Fibroblast of mammary gland (primary cell): ENCODE measurements around the gene EXOC3L2.

Experiments
- DNase-seq: peaks from one replicate; pipeline ENCODE4 v3.0.0-alpha.2; 2010; ENCODE audit warnings: low read depth
- H3K4me3 ChIP-seq: 2 replicates; pipeline ENCODE4 v1.5.1; 2011; ENCODE audit warnings: low read depth, mild to moderate bottlenecking, low read length, moderate library complexity; ENCODE audit not compliant: control insufficient read depth
- TF ChIP-seq, protein P1 (sequence below): conservative IDR thresholded peaks from 2 replicates; pipeline ENCODE4 v1.5.1; 2011; ENCODE audit warnings: low read depth, low read length, inconsistent platforms; ENCODE audit not compliant: control insufficient read depth, insufficient read depth

EXOC3L2 gene

GRCh38 chr19:45205810-45206209 is 39.4 kb downstream of the EXOC3L2 start:
- TF ChIP-seq, protein P1, sequence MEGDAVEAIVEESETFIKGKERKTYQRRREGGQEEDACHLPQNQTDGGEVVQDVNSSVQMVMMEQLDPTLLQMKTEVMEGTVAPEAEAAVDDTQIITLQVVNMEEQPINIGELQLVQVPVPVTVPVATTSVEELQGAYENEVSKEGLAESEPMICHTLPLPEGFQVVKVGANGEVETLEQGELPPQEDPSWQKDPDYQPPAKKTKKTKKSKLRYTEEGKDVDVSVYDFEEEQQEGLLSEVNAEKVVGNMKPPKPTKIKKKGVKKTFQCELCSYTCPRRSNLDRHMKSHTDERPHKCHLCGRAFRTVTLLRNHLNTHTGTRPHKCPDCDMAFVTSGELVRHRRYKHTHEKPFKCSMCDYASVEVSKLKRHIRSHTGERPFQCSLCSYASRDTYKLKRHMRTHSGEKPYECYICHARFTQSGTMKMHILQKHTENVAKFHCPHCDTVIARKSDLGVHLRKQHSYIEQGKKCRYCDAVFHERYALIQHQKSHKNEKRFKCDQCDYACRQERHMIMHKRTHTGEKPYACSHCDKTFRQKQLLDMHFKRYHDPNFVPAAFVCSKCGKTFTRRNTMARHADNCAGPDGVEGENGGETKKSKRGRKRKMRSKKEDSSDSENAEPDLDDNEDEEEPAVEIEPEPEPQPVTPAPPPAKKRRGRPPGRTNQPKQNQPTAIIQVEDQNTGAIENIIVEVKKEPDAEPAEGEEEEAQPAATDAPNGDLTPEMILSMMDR = no peak
- H3K4me3 ChIP-seq = no peak overlapping the region
- DNase-seq = no peak

GRCh38 chr19:45202637-45203036 is 42.6 kb downstream of the EXOC3L2 start:
- DNase-seq = no peak
- TF ChIP-seq, protein P1 = no peak
- no peak overlapping the region for H3K4me3 ChIP-seq

GRCh38 chr19:45200568-45200967 is 44.6 kb downstream of the EXOC3L2 start:
- TF ChIP-seq, protein P1 = peak; percentile 29
- peak; percentile 71 for DNase-seq

GRCh38 chr19:45195764-45196163 is 49.4 kb downstream of the EXOC3L2 start:
- no peak overlapping the region for H3K4me3 ChIP-seq
- TF ChIP-seq, protein P1 = no peak
- DNase-seq = peak; percentile 93

More at GRCh38 chr19:45200568-45200967, 44.6 kb downstream of the EXOC3L2 start:
- H3K4me3 ChIP-seq = no peak overlapping the region

GRCh38 chr19:45191375-45191774 is 53.8 kb downstream of the EXOC3L2 start:
- TF ChIP-seq, protein P1 = no peak
- DNase-seq = no peak
- no peak overlapping the region for H3K4me3 ChIP-seq

DNA sequence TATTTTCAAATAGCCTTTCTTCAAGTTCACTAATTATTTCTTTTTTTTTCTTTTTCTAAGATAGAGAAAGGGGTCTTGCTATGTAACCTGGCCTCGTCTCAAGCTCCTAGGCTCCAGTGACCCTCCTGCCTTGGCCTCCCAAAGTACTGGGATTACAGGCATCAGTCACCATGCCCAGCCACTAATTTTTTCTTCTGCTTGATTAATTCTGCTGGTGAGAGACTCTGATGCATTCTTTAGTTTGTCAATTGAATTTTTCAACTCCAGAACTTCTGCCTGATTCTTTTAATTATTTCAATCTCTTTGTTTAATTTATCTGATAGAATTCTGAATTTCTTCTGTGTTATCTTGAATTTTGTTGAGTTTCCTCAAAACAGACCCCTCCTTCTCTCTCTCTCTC is 55.2 kb downstream of the EXOC3L2 start:
- no peak for DNase-seq
- TF ChIP-seq, protein P1 = no peak
- no peak overlapping the region for H3K4me3 ChIP-seq
